ENCODE results near the gene KCNJ14. TPM values are rescaled to one million over a fixed set of nuclear protein-coding genes. Genes with fewer than 3 reads are reported as not detected.

The KCNJ14 gene
- total RNA-seq, 1 donor from 2014 or later = 1.0 TPM

GRCh38 chr19:48445256-48445605 lies 10.1 kb upstream of the KCNJ14 start:
- DNase-seq (ENCODE audit: low spot score) = peak; percentile 63

GRCh38 chr19:48445606-48446481 lies 9.5 kb upstream of the KCNJ14 start, which contains the start of gene GRWD1:
TSS of gene GRWD1 (plus strand) at chr19:48445983. CDS start at chr19:48446006, 23 bp downstream.
- DNase-seq (ENCODE audit: low spot score) = peak; percentile 95

GRCh38 chr19:48446579-48446978 lies 8.8 kb upstream of the KCNJ14 start:
- no peak for DNase-seq (ENCODE audit: low spot score)

GRCh38 chr19:48448563-48448962 lies 6.8 kb upstream of the KCNJ14 start:
- DNase-seq (ENCODE audit: low spot score) = no peak

GRCh38 chr19:48450441-48450840 lies 4.9 kb upstream of the KCNJ14 start:
- DNase-seq (ENCODE audit: low spot score) = no peak

GRCh38 chr19:48450863-48451262 lies 4.5 kb upstream of the KCNJ14 start:
- DNase-seq (ENCODE audit: low spot score) = no peak

GRCh38 chr19:48451624-48452023 lies 3.8 kb upstream of the KCNJ14 start:
- DNase-seq (ENCODE audit: low spot score) = no peak

GRCh38 chr19:48452289-48453190 lies 2.8 kb upstream of the KCNJ14 start:
- no peak for DNase-seq (ENCODE audit: low spot score)

GRCh38 chr19:48454150-48454730 lies 1.1 kb upstream of the KCNJ14 start:
- no peak for DNase-seq (ENCODE audit: low spot score)

GRCh38 chr19:48455908-48456562 lies 661 bp downstream of the KCNJ14 start:
- no peak for DNase-seq (ENCODE audit: low spot score)

- no peak for DNase-seq (ENCODE audit: low spot score)
Measured at GRCh38 chr19:48456864-48457263, 1.5 kb downstream of the KCNJ14 start.

- DNase-seq (ENCODE audit: low spot score) = no peak
Measured at GRCh38 chr19:48458016-48458415, 2.6 kb downstream of the KCNJ14 start.

- DNase-seq (ENCODE audit: low spot score) = no peak
Measured at GRCh38 chr19:48461651-48461981, 6.2 kb downstream of the KCNJ14 start.

GRCh38 chr19:48461982-48462655 lies 6.7 kb downstream of the KCNJ14 start:
- DNase-seq (ENCODE audit: low spot score) = no peak

- DNase-seq (ENCODE audit: low spot score) = no peak
Measured at GRCh38 chr19:48465215-48465614, 9.8 kb downstream of the KCNJ14 start.

GRCh38 chr19:48466561-48467325 lies 11.4 kb downstream of the KCNJ14 start:
- no peak for DNase-seq (ENCODE audit: low spot score)

- peak; percentile 100 for DNase-seq (ENCODE audit: low spot score)
Measured at GRCh38 chr19:48468772-48469288, 13.5 kb downstream of the KCNJ14 start.

GRCh38 chr19:48469289-48469881 lies 14.0 kb downstream of the KCNJ14 start, which contains the start of gene CYTH2:
TSS of gene CYTH2 (plus strand) at chr19:48469369. CDS start at chr19:48469508, 139 bp downstream.
- DNase-seq (ENCODE audit: low spot score) = peak; percentile 83

GRCh38 chr19:48469934-48470680 lies 14.7 kb downstream of the KCNJ14 start:
- no peak for DNase-seq (ENCODE audit: low spot score)

All from mucosa of gallbladder (tissue), 1 donor.